HG03108 (cell line): ENCODE results near the gene DCAKD.
A peak's percentile ranks its signal among the peaks of the same experiment; 100 is the strongest.

Experiments used
- ATAC-seq: cut with Tn5 transposase; IDR thresholded peaks from one replicate; pipeline ENCODE4 v1.9.1; 2021; ENCODE audit warnings: moderate library complexity; ENCODE audit not compliant: unreplicated experiment

The DCAKD gene

DNA sequence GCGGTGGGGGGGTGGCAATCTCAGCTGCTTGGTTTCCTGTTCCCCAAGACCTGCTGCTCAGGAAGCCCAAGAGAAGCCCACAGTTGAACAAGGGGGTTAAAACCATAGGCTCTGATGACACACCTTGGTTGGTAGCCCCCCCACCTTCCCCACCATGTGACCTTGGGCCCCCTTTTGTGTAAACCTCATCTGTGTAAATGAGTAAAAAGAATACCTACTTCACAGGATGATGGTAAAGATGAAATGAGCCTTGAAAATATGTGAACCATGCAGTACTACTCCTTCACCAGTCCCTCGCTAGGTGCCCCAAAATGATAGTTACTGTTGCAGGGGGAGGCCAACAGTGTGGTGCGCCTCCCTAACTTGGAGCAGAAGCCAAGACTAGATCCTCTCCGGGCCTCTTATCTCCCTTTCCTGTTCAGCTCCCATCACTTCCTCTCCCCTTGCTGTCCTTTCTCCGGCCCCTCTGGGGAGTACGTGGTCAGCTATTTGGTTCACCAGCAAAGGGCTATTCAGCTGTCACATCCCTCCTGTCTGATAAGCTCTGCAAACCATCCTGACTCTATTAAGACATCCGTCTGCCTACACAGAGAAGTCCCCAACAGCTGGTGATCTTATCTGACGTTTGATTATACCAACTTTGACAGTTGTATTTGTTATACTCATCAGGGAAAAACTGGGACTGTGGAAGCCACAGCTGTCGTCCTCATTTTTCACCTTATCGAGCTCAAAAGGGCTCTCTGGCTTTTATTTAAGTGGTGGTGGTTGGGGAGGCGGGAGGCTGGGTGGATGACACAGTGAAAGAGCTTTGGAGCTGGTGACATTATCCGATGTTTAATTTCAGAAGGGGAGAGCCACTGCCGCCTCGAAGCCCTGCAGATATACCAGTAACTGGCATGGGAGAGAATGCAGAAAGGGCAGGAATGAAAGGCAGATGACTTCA lies 19.9 kb downstream of the DCAKD start:
- no peak for ATAC-seq

GRCh38 chr17:45030733-45031132 lies 20.7 kb downstream of the DCAKD start:
- no peak for ATAC-seq

DNA sequence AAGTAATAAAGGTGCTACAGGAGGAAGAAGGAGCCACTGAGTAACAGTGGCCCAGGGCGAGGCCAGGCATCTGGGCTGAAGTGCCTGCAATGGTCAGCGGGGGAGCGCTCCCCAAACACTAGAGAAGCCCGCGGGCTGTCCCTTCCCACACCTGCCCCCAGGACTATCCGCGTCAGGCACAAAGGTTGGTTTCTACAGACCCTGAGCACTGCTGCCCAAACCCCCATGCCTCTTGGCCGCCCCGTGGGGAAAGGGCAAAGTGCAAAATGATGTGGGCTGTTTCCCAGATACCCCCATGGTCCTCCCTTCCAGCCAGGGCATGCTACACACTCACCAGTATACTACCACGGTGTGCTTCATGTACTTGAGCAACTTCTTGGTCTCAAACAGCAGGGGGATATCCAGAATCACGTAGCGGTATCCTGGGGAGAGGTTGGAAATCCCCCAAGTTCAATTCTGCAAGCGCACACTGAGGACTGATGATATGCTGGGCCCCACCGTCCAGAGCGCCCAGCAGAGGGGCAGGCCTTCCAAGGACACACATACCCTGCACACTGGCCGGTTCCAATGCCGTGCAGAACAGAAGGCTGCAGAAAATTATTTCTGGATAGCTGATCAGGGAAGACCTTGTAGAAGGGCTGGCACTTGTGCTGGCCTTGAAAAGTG lies 21.5 kb downstream of the DCAKD start:
- ATAC-seq, result no peak

DNA sequence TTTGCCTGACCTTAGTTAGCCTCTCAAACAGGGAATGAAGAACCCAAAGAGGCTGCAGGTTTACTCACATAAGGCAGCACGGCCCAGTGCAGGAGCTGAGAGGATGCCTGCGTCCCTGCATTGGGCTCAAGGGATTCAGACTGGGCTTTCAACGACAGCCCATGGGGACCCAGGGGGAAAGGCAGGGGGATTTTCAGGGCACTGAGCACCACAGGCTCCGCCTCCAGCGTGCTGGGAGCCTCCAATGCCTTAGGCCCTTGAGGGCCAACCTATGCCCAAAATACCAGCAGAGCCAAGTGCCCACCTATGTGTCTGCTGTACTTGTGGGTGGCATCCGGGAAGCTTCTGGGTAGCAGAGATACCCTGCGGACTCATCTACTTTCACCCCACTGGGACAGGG lies 22.3 kb downstream of the DCAKD start:
- no peak for ATAC-seq

- no peak for ATAC-seq
These were observed 28.6 kb downstream of the DCAKD start for GRCh38 chr17:45022655-45023339.

GRCh38 chr17:45022288-45022648 lies 29.2 kb downstream of the DCAKD start:
- no peak for ATAC-seq

DNA sequence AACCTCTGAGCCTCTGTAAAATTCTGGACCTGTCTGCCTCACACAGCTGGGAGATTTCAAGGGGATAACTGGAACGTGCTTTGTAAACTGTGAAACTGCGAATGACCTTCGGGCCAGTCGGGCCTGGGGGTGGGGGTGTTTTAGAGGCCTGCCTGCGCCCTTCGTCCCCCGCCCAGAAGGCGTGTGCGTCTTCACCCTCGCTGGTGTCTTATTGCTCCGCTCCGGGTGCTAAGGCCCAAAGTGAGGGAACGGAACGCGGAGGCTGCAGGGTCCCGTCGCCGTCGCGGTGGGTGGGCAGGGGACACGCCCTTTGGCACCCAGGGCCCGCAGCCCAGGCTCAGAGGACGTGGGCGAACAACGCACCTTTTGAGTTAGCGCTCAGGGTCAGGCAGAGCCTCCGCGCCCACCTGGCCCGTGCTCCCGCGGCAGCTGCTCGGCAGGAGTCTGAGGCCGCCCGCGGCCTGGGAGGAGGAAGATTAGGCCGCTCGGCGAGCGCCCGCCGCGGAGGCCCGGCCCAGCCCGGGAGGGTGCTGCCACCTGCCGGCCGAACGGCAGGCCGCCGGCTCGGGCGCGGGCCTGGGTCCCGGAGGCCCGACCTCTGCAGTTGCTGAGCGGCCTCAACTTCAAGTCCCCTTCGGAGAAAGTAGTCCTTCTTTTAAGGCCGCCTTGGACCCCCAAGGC lies 29.7 kb downstream of the DCAKD start:
- ATAC-seq, result peak; percentile 53

DNA sequence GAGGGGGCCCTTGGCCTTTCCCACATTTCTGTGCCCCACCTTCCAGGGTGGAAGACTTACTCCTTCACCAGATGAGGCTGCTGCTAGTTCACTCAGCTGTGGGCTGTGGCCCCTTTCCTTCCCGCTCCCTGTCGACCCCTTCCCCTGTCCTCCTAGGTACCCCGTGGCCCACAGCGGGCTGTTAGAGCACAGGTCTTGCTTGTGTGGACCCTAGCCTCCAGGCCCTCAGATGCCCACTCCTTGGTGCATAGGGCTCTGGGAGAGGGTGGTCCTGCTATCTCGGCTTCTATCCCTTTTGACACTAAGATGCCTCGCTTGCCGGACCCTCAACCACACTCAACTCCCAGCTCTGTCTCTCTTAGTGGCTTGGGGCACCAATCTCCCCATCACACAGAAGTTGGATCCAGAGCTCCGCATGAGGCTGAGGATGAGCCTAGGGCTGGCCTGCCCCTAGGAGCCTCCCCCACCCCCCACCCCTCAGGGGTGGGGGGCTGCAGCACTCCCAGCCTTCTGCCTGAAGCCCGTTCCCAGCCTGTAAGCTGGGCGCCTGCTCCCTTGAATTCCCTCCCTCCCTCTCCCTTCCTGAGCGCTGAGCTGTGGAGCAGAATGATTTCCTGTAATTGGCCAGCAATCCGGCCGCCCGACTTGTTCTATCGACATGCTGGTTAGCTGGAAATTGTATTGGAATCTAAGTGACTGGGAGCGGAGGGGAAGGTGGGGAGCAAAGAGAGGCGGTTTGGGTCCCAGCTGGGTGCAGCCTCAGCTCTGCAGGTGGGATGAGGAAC lies 30.9 kb downstream of the DCAKD start:
- ATAC-seq, result no peak

GRCh38 chr17:45018848-45019711 lies 32.4 kb downstream of the DCAKD start:
- ATAC-seq, result no peak

DNA sequence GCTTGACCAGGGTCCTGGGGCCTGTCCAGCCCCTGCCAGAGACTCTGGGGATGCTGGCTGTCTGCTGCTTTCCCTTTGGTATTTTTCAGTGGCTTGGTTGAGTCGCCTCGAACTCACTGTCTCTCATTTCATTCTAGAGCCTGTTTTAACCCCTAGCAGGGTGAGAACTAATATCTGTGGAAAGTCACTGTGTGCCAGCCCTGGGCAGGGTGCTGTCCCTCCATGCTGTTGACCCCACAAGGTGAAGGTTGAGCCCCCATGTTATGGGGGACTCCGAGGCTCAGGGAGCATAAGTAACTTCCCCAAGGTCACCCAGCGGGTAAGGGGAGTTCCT lies 33.0 kb downstream of the DCAKD start:
- ATAC-seq, result no peak

DNA sequence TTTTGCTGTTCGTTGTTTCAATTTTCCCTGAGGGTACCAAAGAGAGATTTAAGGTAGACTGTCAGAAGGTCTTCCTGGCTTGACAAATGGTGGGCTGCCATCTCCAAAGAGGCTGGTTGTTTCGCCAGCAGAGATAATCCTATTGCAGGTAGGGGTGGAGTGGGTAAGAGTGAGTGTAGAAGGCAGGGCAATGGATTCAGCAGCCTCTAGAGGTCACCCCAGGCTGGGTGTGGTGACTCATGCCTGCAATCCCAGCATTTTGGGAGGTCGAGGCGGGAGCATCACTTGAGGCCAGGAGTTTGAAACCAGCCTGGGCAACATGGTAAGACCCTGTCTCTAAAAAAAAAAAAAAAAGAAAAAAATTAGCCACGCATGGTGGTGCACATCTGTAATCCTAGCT lies 34.6 kb downstream of the DCAKD start:
- ATAC-seq, result no peak

DNA sequence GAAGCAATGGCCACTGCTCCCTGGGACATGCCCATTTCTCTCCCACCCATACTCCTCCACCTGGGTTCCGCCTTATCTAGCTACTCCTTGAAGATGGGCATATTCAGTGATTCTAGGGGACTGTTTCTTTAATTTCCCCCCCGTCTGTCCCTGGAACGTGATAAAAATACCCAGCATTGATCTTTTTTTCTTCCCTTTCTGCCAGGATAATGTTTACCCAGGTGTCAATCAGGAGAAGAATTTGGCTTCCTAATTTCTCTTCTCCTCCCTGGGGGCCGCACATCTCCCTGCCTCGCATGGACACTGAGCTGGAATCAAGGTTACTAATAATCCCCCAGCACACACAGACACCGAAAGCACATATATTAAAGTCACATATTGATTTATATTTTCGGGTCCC lies 35.2 kb downstream of the DCAKD start:
- ATAC-seq, result no peak

GRCh38 chr17:45013021-45013997 lies 38.1 kb downstream of the DCAKD start:
- ATAC-seq, result no peak

- ATAC-seq, result no peak
These were observed 39.7 kb downstream of the DCAKD start for GRCh38 chr17:45011767-45012166.

DNA sequence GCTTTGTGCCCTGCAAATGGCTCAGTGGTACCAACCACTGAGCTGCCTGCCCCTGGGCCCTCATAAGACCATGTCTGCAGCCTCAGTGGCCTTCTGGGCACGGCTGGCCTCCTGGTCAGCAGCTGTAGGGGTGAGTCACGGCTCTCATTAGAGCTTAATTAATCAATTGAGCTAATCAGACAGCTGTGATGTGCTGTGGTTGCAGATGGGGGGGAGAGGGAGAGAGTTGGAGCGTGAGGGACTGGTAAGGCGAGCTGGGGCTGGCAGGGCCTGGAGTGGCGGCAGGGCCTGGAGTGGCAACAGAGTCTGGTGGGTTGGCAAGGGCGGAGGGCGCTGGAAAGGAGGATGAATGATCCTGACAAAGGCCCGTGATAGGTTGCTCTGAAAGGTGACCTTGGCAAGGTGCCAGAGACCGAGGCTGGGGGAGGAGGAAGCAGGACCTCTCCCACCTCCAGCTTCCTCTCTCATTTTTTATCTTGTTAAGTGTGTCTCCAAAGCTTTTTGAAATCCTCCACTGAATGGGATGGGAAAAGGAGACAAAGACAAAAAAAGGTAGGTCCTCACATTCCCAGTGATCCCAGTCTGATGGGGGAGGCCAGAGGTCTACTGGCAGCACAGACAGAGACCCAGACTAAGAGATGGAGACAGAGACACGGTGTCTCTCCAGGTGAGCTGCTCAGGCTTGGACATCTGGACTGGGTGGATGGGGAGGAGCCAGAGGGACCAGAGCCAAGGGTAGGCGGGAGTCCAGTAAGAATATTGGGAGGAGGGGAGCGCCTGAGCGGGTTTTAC lies 41.6 kb downstream of the DCAKD start:
- ATAC-seq, result no peak

DNA sequence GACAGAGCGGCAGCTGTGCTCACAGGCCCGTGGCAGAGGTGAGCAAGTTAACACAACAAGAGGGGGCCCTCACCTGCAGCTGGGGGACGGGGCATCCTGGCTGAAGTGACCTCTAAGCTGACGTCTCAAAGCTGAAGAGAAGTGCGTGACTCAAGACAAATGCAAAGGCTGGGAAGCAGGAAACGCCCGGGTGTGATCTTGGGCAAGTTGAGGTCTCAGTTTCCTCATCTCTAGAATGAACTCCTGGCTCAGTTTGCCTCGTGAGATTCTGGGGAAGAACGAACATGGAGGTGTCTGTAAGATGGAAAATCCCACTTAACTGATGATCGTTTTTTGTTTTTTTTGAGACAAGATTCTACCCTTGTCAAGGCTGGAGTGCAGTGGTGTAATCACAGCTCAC lies 43.2 kb downstream of the DCAKD start:
- no peak for ATAC-seq

- ATAC-seq, result no peak
These were observed 44.4 kb downstream of the DCAKD start for GRCh38 chr17:45006927-45007461.
